ENCODE data around the gene VAT1L.

Gene VAT1L

GRCh38 chr16:77853161-77853560 is 64.8 kb downstream of the VAT1L start:
- Histone ChIP-seq H3K27ac (no peak overlapping the region), H3K4me1 (peaks cover 0 to 19% (median 5%) of the 10 kb centered on the region in 10 experiments; a peak in 14 of 20 replicates), H3K4me2 (no peak overlapping the region), H3K9me3 (replicated peaks in 1 of 11) (no peaks in the 10 kb centered on the region), H3K9ac (no peak overlapping the region), H3K27me3 (no peaks in the 10 kb centered on the region), H3K36me3 (no peaks in the 10 kb centered on the region), H4K20me1 (no peaks in the 10 kb centered on the region), H3K4me3 (no peak overlapping the region)
- TF ChIP-seq Cebpa-rat (IDR thresholded peaks at IDR 0.05) = no peak

DNA sequence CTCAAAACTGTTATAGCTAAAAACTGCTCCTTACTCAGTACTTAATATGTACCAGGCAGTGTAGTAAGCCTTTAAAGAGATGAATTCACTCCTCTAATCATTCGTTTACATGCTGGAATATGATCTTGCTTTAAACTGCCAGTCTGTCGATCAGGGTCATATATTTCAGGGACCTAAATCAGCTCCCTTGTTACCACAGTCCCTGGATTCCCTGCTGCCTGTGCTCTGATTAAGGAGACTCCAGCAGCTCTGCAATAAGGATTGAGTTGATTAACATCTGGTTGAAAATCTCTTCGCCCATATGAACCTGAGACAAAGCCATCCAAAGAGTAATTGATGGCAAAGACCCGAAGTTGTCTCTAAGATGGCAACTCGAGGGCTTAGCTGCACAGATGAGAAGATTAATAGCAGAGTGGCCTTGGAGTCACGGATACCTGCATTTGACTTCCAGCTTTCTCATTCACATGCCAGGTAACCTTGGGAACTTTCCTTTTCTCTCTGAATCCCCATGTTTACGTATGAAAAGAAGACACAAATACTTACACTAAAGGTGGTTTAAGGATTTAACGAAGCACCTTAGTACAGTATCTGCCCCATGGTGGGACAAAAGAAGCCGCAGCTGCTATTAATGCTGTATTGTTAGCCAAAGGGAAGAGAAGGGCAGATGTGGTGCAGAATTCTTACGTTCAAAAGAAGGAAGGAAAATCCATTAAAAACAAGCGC is 68.2 kb downstream of the VAT1L start:
- no peak overlapping the region for H3K4me2 ChIP-seq
- H3K27ac ChIP-seq = no peak overlapping the region
- H3K36me3 ChIP-seq = no peaks in the 10 kb centered on the region
- H3K27me3 ChIP-seq = no peaks in the 10 kb centered on the region
- H3K4me1 ChIP-seq = peaks cover 0 to 19% (median 6%) of the 10 kb centered on the region in 10 experiments; a peak in 14 of 20 replicates
- H3K9me3 ChIP-seq (replicated peaks in 1 of 11) = no peaks in the 10 kb centered on the region
- TF ChIP-seq Cebpa-rat (IDR thresholded peaks at IDR 0.05) = no peak
- H3K9ac ChIP-seq = no peak overlapping the region
- H3K4me3 ChIP-seq = no peak overlapping the region
- no peaks in the 10 kb centered on the region for H4K20me1 ChIP-seq

DNA sequence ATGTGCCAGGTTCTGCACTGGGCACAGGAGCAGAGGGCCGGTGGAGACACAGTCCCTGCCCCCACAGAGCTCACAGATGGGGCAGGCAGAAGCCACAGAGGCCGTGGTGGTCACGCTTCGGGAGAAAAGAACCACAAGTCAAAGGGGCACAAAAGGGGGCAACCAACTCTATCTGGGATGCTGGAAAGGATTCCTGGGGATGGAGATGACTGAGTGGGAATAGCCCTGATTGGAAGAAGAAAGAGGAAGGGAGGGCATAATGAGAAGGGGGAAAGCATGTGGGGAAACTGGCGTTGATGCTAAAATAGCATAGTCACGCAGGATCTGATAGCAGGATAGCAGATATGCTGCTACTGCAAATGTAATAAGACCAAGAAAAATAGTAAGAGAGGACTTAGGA is 69.7 kb downstream of the VAT1L start:
- H3K27me3 ChIP-seq = no peaks in the 10 kb centered on the region
- H3K9me3 ChIP-seq (replicated peaks in 1 of 11) = no peaks in the 10 kb centered on the region
- no peak for TF ChIP-seq Cebpa-rat (IDR thresholded peaks at IDR 0.05)
- H3K36me3 ChIP-seq = no peaks in the 10 kb centered on the region
- H3K9ac ChIP-seq = no peak overlapping the region
- H3K4me3 ChIP-seq = no peak overlapping the region
- peak overlapping the region in 7 of 11 experiments; percentile 13 to 41 (median 38); a peak in 8 of 22 replicates for H3K4me2 ChIP-seq
- no peaks in the 10 kb centered on the region for H4K20me1 ChIP-seq
- peaks cover 0 to 15% (median 6%) of the 10 kb centered on the region in 10 experiments; a peak in 14 of 20 replicates for H3K4me1 ChIP-seq
- no peak overlapping the region for H3K27ac ChIP-seq

GRCh38 chr16:77859493-77860232 is 71.3 kb downstream of the VAT1L start:
- H3K4me2 ChIP-seq = no peak overlapping the region
- TF ChIP-seq Cebpa-rat (IDR thresholded peaks at IDR 0.05) = no peak
- H3K4me3 ChIP-seq = no peak overlapping the region
- H3K27me3 ChIP-seq = no peaks in the 10 kb centered on the region
- no peaks in the 10 kb centered on the region for H3K36me3 ChIP-seq
- no peak overlapping the region for H3K9ac ChIP-seq
- no peak overlapping the region for H3K27ac ChIP-seq
- peaks cover 0 to 8% (median 6%) of the 10 kb centered on the region in 10 experiments; a peak in 12 of 20 replicates for H3K4me1 ChIP-seq
- H3K9me3 ChIP-seq (replicated peaks in 1 of 11) = no peaks in the 10 kb centered on the region
- H4K20me1 ChIP-seq = no peaks in the 10 kb centered on the region

- TF ChIP-seq Cebpa-rat (IDR thresholded peaks at IDR 0.05) = no peak
- no peaks in the 10 kb centered on the region for H3K27me3 ChIP-seq
- no peaks in the 10 kb centered on the region for H3K36me3 ChIP-seq
- H3K9me3 ChIP-seq (replicated peaks in 1 of 11) = no peaks in the 10 kb centered on the region
- no peak overlapping the region for H3K4me2 ChIP-seq
- peaks cover 0 to 11% (median 6%) of the 10 kb centered on the region in 10 experiments; a peak in 11 of 20 replicates for H3K4me1 ChIP-seq
- H3K27ac ChIP-seq = no peak overlapping the region
- H3K4me3 ChIP-seq = no peak overlapping the region
- H4K20me1 ChIP-seq = no peaks in the 10 kb centered on the region
- H3K9ac ChIP-seq = no peak overlapping the region
Measured at GRCh38 chr16:77860953-77861352, 72.6 kb downstream of the VAT1L start.

DNA sequence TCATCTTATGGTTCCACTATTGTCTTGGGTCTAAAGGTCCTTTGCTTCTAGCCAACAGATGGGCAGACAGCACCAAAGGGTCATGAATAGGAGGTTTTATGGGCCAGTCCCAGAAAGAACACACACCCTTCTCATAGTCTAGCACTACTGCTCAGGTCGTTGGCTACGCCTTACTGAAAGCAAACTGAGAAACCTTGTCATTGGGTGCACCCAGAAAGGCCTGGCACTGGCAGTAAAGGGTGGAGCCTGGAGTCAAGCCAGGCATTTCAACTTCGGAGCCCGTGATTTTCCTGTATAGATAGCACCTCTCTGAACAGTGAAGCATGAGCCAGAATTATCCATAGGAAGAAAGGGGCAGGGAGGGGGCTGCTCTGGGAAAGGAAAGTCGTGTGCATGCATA is 74.9 kb downstream of the VAT1L start:
- Histone ChIP-seq H3K9me3 (replicated peaks in 1 of 11) (no peaks in the 10 kb centered on the region), H3K4me1 (peaks cover 1 to 13% (median 4%) of the 10 kb centered on the region in 10 experiments; a peak in 18 of 20 replicates), H3K27ac (no peak overlapping the region), H3K4me3 (no peak overlapping the region), H3K4me2 (no peak overlapping the region), H3K27me3 (no peaks in the 10 kb centered on the region), H3K36me3 (no peaks in the 10 kb centered on the region), H3K9ac (no peak overlapping the region), H4K20me1 (no peaks in the 10 kb centered on the region)
- TF ChIP-seq Cebpa-rat (IDR thresholded peaks at IDR 0.05) = no peak

DNA sequence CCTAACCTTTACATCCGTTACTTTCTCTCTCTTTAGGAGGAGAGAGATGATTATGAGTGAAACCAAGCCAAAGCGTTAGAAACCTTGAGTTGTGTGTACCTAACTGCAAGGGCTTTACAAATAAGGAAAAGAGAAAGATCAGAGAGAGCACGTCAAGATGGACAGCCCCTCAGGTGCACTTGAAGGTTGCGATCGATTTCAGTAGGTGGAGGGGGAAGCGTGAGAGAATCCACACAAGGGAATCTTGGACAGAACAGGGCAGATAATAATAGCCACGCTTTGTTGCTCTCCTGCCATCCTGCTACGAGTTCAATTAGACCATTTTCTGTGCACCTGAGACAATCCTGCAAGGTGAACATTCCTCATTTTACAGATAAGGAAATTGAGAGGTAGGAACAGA is 78.4 kb downstream of the VAT1L start:
- no peak overlapping the region for H3K27ac ChIP-seq
- no peaks in the 10 kb centered on the region for H3K27me3 ChIP-seq
- H3K4me1 ChIP-seq = peaks cover 8 to 24% (median 14%) of the 10 kb centered on the region in 10 experiments; a peak in 18 of 20 replicates
- no peak overlapping the region for H3K9ac ChIP-seq
- H3K9me3 ChIP-seq (replicated peaks in 1 of 11) = no peaks in the 10 kb centered on the region
- no peak for TF ChIP-seq Cebpa-rat (IDR thresholded peaks at IDR 0.05)
- H4K20me1 ChIP-seq = no peaks in the 10 kb centered on the region
- H3K4me3 ChIP-seq = no peak overlapping the region
- H3K4me2 ChIP-seq = no peak overlapping the region
- no peaks in the 10 kb centered on the region for H3K36me3 ChIP-seq

DNA sequence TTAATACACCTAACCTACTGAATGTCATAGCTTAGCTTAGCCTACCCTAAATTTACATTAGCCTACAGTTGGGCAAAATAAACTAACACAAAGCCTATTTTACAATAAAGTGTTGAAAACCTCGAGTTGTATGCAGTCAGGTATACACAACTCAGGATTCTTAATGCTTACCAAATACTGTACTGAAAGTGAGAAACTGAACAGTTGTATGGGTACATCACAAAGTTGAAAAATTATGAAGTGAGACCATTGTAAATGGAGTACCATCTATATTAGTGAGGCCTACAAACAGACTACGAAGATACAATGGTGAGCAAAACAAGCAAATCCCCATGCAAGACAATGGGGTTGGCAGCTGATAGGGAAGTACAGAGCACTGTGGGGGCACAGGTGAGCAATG is 79.7 kb downstream of the VAT1L start:
- Histone ChIP-seq H3K4me1 (peaks cover 8 to 24% (median 14%) of the 10 kb centered on the region in 10 experiments; a peak in 18 of 20 replicates), H3K9me3 (replicated peaks in 1 of 11) (no peaks in the 10 kb centered on the region), H4K20me1 (no peaks in the 10 kb centered on the region), H3K4me3 (no peak overlapping the region), H3K27me3 (no peaks in the 10 kb centered on the region), H3K4me2 (peak overlapping the region; percentile 20 to 72 (median 59); a peak in 19 of 22 replicates), H3K9ac (no peak overlapping the region), H3K27ac (no peak overlapping the region), H3K36me3 (no peaks in the 10 kb centered on the region)
- no peak for TF ChIP-seq Cebpa-rat (IDR thresholded peaks at IDR 0.05)

GRCh38 chr16:77868478-77868877 is 80.1 kb downstream of the VAT1L start:
- Histone ChIP-seq H4K20me1 (no peaks in the 10 kb centered on the region), H3K36me3 (no peaks in the 10 kb centered on the region), H3K27me3 (no peaks in the 10 kb centered on the region), H3K4me2 (peak overlapping the region; percentile 20 to 72 (median 59); a peak in 19 of 22 replicates), H3K9ac (no peak overlapping the region), H3K27ac (no peak overlapping the region), H3K4me3 (no peak overlapping the region), H3K4me1 (peaks cover 8 to 24% (median 14%) of the 10 kb centered on the region in 10 experiments; a peak in 18 of 20 replicates), H3K9me3 (replicated peaks in 1 of 11) (no peaks in the 10 kb centered on the region)
- TF ChIP-seq Cebpa-rat (IDR thresholded peaks at IDR 0.05) = no peak
